ENCODE measurements around the gene CCDC92. TPM values are rescaled to one million over a fixed set of nuclear protein-coding genes. Genes with fewer than 3 reads are reported as not detected.

Gene CCDC92
- total and polyA plus RNA-seq, 10 of the 15 experiments (the other 5 are each of a cell fraction or from before 2014, with no cell fraction given), result 0.53 to 11.8 (median 4.2) TPM

DNA sequence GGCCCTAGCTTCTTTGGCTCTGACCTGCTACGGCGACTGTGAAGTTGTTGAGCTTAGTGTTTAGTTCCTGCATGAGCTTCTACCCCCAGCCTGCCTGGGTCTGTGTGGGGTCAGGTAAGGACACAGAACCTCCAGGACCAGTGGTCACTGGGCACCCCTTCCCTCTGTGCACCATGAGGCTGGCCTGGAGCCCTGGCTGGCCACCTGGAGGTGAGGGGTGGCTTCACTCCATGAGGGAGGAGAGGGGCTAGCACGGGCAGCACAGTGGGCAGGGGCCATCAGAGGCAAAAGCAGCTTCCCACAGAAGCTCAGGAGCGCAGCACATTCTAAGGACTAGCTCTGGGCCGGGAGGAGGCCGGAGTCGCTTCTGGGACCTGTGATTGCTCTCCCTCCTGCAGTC lies 36.7 kb downstream of the CCDC92 start:
- H3K4me2 ChIP-seq (ENCODE audit: control insufficient read depth, insufficient read depth), result no peak overlapping the region
- H3K79me2 ChIP-seq (ENCODE audit: control insufficient read depth, insufficient read depth, low read length), result no peaks in the 10 kb centered on the region
- CTCF ChIA-PET, result interaction anchor here (0.8 kb wide), 1 partner anchor 51 kb away, joined by 3 read pairs; no protein-coding TSS in a partner anchor
- peaks cover 11% of the 10 kb centered on the region for H3K4me1 ChIP-seq (ENCODE audit: control insufficient read depth, insufficient read depth, low read length)
- no peak for TF ChIP-seq SIX5 (IDR thresholded peaks at IDR 0.05; ENCODE audit: low read depth, low read length, severe bottlenecking)
- no peak for TF ChIP-seq CBX3 (IDR thresholded peaks at IDR 0.05; ENCODE audit: borderline replicate concordance, low read depth)
- no peak overlapping the region for H2AFZ ChIP-seq (ENCODE audit: control insufficient read depth, low read depth, low read length)
- H3K36me3 ChIP-seq (ENCODE audit: control insufficient read depth in 2 of 2, insufficient read depth in 2 of 2, low read length in 1 of 2), result no peaks in the 10 kb centered on the region
- FAIRE-seq (no peak), ATAC-seq (no peak), DNase-seq (ENCODE audit: low read depth, low spot score) (no peak)
- WGBS (ENCODE audit: insufficient coverage, insufficient replicate concordance, low lambda C conversion rate, missing lambda C conversion rate), result 65% methylated on average over 7 of the region's 7 CpGs
- no peak overlapping the region for H3K4me3 ChIP-seq
- H4K20me1 ChIP-seq (ENCODE audit: control insufficient read depth, insufficient read depth), result no peaks in the 10 kb centered on the region
- RAD21 ChIA-PET (ENCODE audit: unreplicated experiment), result no interaction called here
- POLR2A ChIA-PET, result no interaction called here
- H3K9ac ChIP-seq (ENCODE audit: control insufficient read depth, insufficient read depth, low read length), result no peak overlapping the region
- H3K9me3 ChIP-seq (replicated peaks; ENCODE audit: control insufficient read depth, insufficient read depth, low read length), result no peaks in the 10 kb centered on the region
- H3K27ac ChIP-seq (ENCODE audit: control insufficient read depth, insufficient read depth), result no peak overlapping the region
- SMC1A ChIA-PET (ENCODE audit: uncharacterized antibody, unreplicated experiment), result no interaction called here
- BruUV-seq (replicated peaks), result no TSS peak
- intact Hi-C loops (cut with micrococcal nuclease; ENCODE audit: unreplicated experiment), result no loop called here
- no peaks in the 10 kb centered on the region; a peak in 1 of 4 replicates for H3K27me3 ChIP-seq (replicated peaks in 1 of 2; ENCODE audit: control insufficient read depth in 2 of 2, insufficient read depth in 2 of 2, low read length in 1 of 2)
- in situ Hi-C loops (cut with MboI), result no loop called here

DNA sequence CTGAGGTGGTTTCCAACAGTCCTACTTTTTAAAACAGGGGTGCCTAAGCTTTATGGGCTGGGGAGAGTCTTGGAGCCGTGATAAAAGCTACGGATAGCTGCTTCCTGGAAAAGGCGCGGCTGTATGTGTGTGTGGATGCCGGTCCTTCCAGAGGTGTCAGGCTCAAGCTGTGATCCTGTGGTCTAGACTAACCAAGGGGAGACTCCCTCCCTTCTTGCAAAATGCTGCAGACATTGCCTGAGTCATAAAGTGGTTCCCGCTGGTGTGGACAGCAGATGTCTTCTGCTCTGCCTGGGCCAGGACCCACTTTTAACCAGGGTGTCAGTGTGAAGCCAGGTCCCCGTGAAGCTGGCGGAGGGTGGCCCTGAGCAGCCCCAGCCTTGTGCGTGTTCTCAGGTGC lies 37.8 kb downstream of the CCDC92 start:
- ChIA-PET POLR2A (no interaction called here), CTCF (no interaction called here)
- intact Hi-C loops (cut with micrococcal nuclease; ENCODE audit: unreplicated experiment), result no loop called here

More for the DNA sequence above, 37.8 kb downstream of the CCDC92 start:
- 52% methylated on average over 9 of the region's 9 CpGs for WGBS (ENCODE audit: insufficient coverage, insufficient replicate concordance, low lambda C conversion rate, missing lambda C conversion rate)
- Histone ChIP-seq H3K9ac (ENCODE audit: control insufficient read depth, insufficient read depth, low read length) (no peak overlapping the region), H3K79me2 (ENCODE audit: control insufficient read depth, insufficient read depth, low read length) (no peaks in the 10 kb centered on the region), H3K4me3 (no peak overlapping the region), H3K27me3 (replicated peaks in 1 of 2; ENCODE audit: control insufficient read depth in 2 of 2, insufficient read depth in 2 of 2, low read length in 1 of 2) (no peaks in the 10 kb centered on the region; a peak in 1 of 4 replicates), H2AFZ (ENCODE audit: control insufficient read depth, low read depth, low read length) (no peak overlapping the region), H3K4me1 (ENCODE audit: control insufficient read depth, insufficient read depth, low read length) (peaks cover 11% of the 10 kb centered on the region), H3K9me3 (replicated peaks; ENCODE audit: control insufficient read depth, insufficient read depth, low read length) (no peaks in the 10 kb centered on the region), H3K4me2 (ENCODE audit: control insufficient read depth, insufficient read depth) (no peak overlapping the region), H3K36me3 (ENCODE audit: control insufficient read depth in 2 of 2, insufficient read depth in 2 of 2, low read length in 1 of 2) (no peaks in the 10 kb centered on the region), H4K20me1 (ENCODE audit: control insufficient read depth, insufficient read depth) (no peaks in the 10 kb centered on the region), H3K27ac (ENCODE audit: control insufficient read depth, insufficient read depth) (no peak overlapping the region)
- TF ChIP-seq SUZ12 (IDR thresholded peaks at IDR 0.05; ENCODE audit: unreplicated experiment) (no peak), SUPT20H (IDR thresholded peaks at IDR 0.05; ENCODE audit: borderline replicate concordance, control insufficient read depth, low read depth, low read length) (no peak), HDGF (IDR thresholded peaks at IDR 0.05) (no peak), ZNF217 (IDR thresholded peaks at IDR 0.05) (no peak), LARP7 (IDR thresholded peaks at IDR 0.05) (no peak), MXI1 (IDR thresholded peaks at IDR 0.05; ENCODE audit: low read depth, low read length) (no peak)
- FAIRE-seq, result no peak
- ChIA-PET RAD21 (ENCODE audit: unreplicated experiment) (no interaction called here), SMC1A (ENCODE audit: uncharacterized antibody, unreplicated experiment) (no interaction called here)
- no peak for DNase-seq (ENCODE audit: low read depth, low spot score)
- no peak for ATAC-seq
- in situ Hi-C loops (cut with MboI), result no loop called here
- no TSS peak for BruUV-seq (replicated peaks)

All from GM12878 (cell line).